ENCODE results near the gene SMIM38.

- TF ChIP-seq POLR2AphosphoS5 (IDR thresholded peaks at IDR 0.05; ENCODE audit: borderline replicate concordance, low read depth, low read length) (no peak), EZH2 (IDR thresholded peaks at IDR 0.05) (no peak), FOXP2 (optimal IDR thresholded peaks at IDR 0.05; ENCODE audit: control extremely low read depth, extremely low read length, insufficient read depth) (no peak)
Observed at GRCh38 chr11:69127081-69127850, 28.5 kb upstream of the SMIM38 start.
